AG09309 (cell line): Measurements from ENCODE around the gene MAN2A2.

ENCODE experiments used
- DNase-seq: peaks from one replicate; pipeline ENCODE4 v3.0.0-alpha.2; 2010; ENCODE audit warnings: low read depth
- H3K4me3 ChIP-seq: 2 replicates; pipeline ENCODE4 v1.5.1; 2011; ENCODE audit warnings: mild to moderate bottlenecking, low read depth, low read length, moderate library complexity; ENCODE audit not compliant: control insufficient read depth
- CTCF ChIP-seq: IDR thresholded peaks from 2 replicates; pipeline ENCODE4 v1.5.1; 2011; ENCODE audit warnings: mild to moderate bottlenecking, low read depth, low read length, inconsistent platforms; ENCODE audit not compliant: insufficient read depth, control insufficient read depth; ENCODE audit errors: missing control alignments

MAN2A2 gene

GRCh38 chr15:90883526-90883975, 19.6 kb upstream of the MAN2A2 start:
- H3K4me3 ChIP-seq: no peak overlapping the region
- DNase-seq: no peak

GRCh38 chr15:90883976-90884718, 19.0 kb upstream of the MAN2A2 start, which contains the start of gene FES:
Gene FES (plus strand): TSS chr15:90884504. CDS start chr15:90885046, 542 bp downstream.
- H3K4me3 ChIP-seq: peak within 1 kb of the TSS; percentile 4
- no peak for DNase-seq
- no peak for TF ChIP-seq CTCF

More at GRCh38 chr15:90883526-90883975, 19.6 kb upstream of the MAN2A2 start:
- no peak for TF ChIP-seq CTCF

GRCh38 chr15:90884719-90885431, 18.2 kb upstream of the MAN2A2 start:
- peak overlapping the region; percentile 4 for H3K4me3 ChIP-seq
- DNase-seq: no peak
- no peak for TF ChIP-seq CTCF

DNA sequence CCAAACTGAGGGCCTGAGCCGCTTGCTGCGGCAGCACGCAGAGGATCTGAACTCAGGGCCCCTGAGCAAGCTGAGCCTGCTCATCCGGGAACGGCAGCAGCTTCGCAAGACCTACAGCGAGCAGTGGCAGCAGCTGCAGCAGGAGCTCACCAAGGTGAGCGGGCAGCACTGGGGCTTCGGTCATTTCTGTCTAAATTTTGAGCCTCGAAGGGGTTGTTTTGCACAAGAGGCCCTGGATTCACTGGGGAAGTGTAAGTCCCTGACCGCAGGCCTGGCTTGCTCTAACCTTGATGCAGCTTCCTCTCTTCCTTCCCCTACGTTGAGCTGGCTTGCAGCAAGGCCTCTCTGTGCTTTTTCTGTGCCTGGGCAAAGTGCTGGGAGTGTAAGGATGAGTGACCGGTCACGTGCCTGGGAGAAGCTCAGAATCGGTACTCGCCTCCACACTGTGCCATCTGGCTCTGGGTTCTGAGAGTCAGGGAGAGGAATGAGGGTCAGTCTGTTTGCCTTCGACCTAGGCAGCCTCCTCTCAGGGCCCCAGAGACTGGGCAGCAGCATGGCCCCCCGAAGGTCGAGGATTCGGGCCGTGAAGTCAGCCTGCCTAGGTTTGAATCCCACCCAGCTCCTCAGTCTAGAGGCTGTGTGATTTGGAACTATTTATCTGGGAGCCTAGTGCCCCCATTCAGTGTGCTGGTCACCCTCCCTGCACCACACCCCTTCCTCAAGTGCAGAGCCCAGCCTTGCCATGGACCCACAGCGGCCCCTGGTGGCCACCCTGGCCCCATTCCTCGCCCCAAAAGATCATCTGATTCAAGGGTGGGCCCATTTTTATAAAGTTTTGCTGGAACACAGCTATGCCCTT, 17.4 kb upstream of the MAN2A2 start:
- peak; percentile 98 for TF ChIP-seq CTCF
- DNase-seq: no peak
- no peak overlapping the region for H3K4me3 ChIP-seq

DNA sequence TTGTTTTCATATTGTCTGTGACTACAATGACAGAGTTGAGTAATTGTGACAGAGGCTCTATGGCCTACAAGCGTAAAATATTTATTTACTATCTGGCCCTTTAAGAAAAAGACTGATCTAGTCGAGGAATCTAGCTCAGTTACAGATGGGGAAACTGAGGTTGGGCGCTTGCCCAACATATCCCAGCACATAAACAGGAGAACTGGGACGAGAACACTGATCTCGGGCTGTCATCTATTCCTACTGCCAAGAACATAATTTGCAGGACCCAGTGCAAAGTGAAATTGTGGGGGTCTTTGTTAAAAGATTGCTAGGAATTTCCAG, 16.8 kb upstream of the MAN2A2 start:
- no peak for TF ChIP-seq CTCF
- H3K4me3 ChIP-seq: no peak overlapping the region
- DNase-seq: no peak

GRCh38 chr15:90887037-90887481, 16.0 kb upstream of the MAN2A2 start:
- TF ChIP-seq CTCF: no peak
- H3K4me3 ChIP-seq: no peak overlapping the region
- DNase-seq: no peak
